ENCODE results near the gene HNRNPC.

GRCh38 chr14:21267886-21268616 is 1.2 kb downstream of the HNRNPC start:
- TF ChIP-seq POLR2A (IDR thresholded peaks at IDR 0.05) (no peak), CTCF (IDR thresholded peaks at IDR 0.05) (no peak), EP300 (IDR thresholded peaks at IDR 0.05) (no peak), POLR2AphosphoS5 (IDR thresholded peaks at IDR 0.05) (no peak)

Measured in gastroesophageal sphincter (tissue), 3 donors.